Glutamatergic neuron (in vitro differentiated cells): ENCODE results near the gene RPTN. TPM values are rescaled to one million over a fixed set of nuclear protein-coding genes. Genes with fewer than 3 reads are reported as not detected.
"Not testable (repeated sequence)": the region's sequence is repeated elsewhere in the genome, so short reads cannot be mapped to it uniquely, and the experiment has no call there.

ENCODE experiments used
- DNase-seq: peaks from one replicate; pipeline ENCODE4 v3.0.0; 2022
- H3K27ac Mint-ChIP-seq: one replicate; pipeline ENCODE4 v1.8.0; 2020; ENCODE audit warnings: mild to moderate bottlenecking, mixed read lengths, inconsistent platforms; ENCODE audit not compliant: unreplicated experiment
- H3K27me3 Mint-ChIP-seq: one replicate; pipeline ENCODE4 v1.8.0; 2020; ENCODE audit warnings: mild to moderate bottlenecking, moderate library complexity, mixed read lengths, inconsistent platforms; ENCODE audit not compliant: unreplicated experiment
- H3K36me3 Mint-ChIP-seq: one replicate; pipeline ENCODE4 v1.8.0; 2020; ENCODE audit warnings: mild to moderate bottlenecking, mixed read lengths, inconsistent platforms; ENCODE audit not compliant: unreplicated experiment
- H3K4me1 Mint-ChIP-seq: one replicate; pipeline ENCODE4 v1.8.0; 2020; ENCODE audit warnings: mild to moderate bottlenecking, low read depth, mixed read lengths, inconsistent platforms; ENCODE audit not compliant: unreplicated experiment
- H3K4me3 Mint-ChIP-seq: one replicate; pipeline ENCODE4 v1.8.0; 2020; ENCODE audit warnings: mild to moderate bottlenecking, mixed read lengths, inconsistent platforms; ENCODE audit not compliant: unreplicated experiment
- H3K9me3 Mint-ChIP-seq: one replicate; pipeline ENCODE4 v1.8.0; 2020; ENCODE audit warnings: mild to moderate bottlenecking, moderate library complexity, mixed read lengths, inconsistent platforms; ENCODE audit not compliant: unreplicated experiment
- CTCF ChIP-seq: fragments of 200-600 bp; sonication (generic); IDR thresholded peaks from one replicate; pipeline ENCODE4 v1.5.0; 2021; ENCODE audit not compliant: partially characterized antibody, unreplicated experiment
- total RNA-seq: library from RNA; stranded (reverse); fragmentation: NEBNext Ultra II Directional; extraction: Animal tissue kit (Norgen Biotek cat#: 25700); gene quantifications from one replicate; pipeline ENCODE4 v1.2.1, GENCODE V29; 2021; ENCODE audit not compliant: unreplicated experiment

RPTN gene
- total RNA-seq, 1 donor from 2014 or later: not detected

GRCh38 chr1:152153996-152154395, 5.0 kb downstream of the RPTN start:
- Mint-ChIP-seq H3K9me3 (peaks cover 4% of the 10 kb centered on the region), H3K36me3 (no peaks in the 10 kb centered on the region), H3K27me3 (peaks cover 5% of the 10 kb centered on the region), H3K27ac (no peak overlapping the region), H3K4me1 (no peaks in the 10 kb centered on the region), H3K4me3 (no peak overlapping the region)
- no peak for TF ChIP-seq CTCF
- no peak for DNase-seq

- Mint-ChIP-seq H3K36me3 (peaks cover 8% of the 10 kb centered on the region), H3K4me3 (no peak overlapping the region), H3K27ac (no peak overlapping the region), H3K4me1 (no peaks in the 10 kb centered on the region), H3K27me3 (peaks cover 3% of the 10 kb centered on the region), H3K9me3 (peaks cover 5% of the 10 kb centered on the region)
- DNase-seq: no peak
- TF ChIP-seq CTCF: no peak
Observed at GRCh38 chr1:152151646-152152045, 7.4 kb downstream of the RPTN start.

GRCh38 chr1:152148981-152149380, 10.0 kb downstream of the RPTN start:
- Mint-ChIP-seq H3K27ac (no peak overlapping the region), H3K36me3 (peaks cover 19% of the 10 kb centered on the region), H3K9me3 (peaks cover 8% of the 10 kb centered on the region), H3K4me1 (no peaks in the 10 kb centered on the region), H3K4me3 (no peak overlapping the region), H3K27me3 (no peaks in the 10 kb centered on the region)
- no peak for TF ChIP-seq CTCF
- no peak for DNase-seq

GRCh38 chr1:152148051-152148450, 11.0 kb downstream of the RPTN start:
- no peak overlapping the region for H3K27ac Mint-ChIP-seq
- TF ChIP-seq CTCF: no peak
- H3K4me3 Mint-ChIP-seq: no peak overlapping the region
- no peaks in the 10 kb centered on the region for H3K27me3 Mint-ChIP-seq
- no peaks in the 10 kb centered on the region for H3K4me1 Mint-ChIP-seq
- DNase-seq: peak; percentile 20
- peaks cover 8% of the 10 kb centered on the region for H3K9me3 Mint-ChIP-seq
- H3K36me3 Mint-ChIP-seq: peaks cover 19% of the 10 kb centered on the region

GRCh38 chr1:152145769-152146168, 13.3 kb downstream of the RPTN start:
- H3K9me3 Mint-ChIP-seq: peaks cover 8% of the 10 kb centered on the region
- DNase-seq: no peak
- H3K36me3 Mint-ChIP-seq: peaks cover 19% of the 10 kb centered on the region
- H3K27me3 Mint-ChIP-seq: peaks cover 2% of the 10 kb centered on the region
- no peaks in the 10 kb centered on the region for H3K4me1 Mint-ChIP-seq
- TF ChIP-seq CTCF: no peak
- no peak overlapping the region for H3K27ac Mint-ChIP-seq
- no peak overlapping the region for H3K4me3 Mint-ChIP-seq

- not testable (repeated sequence) for H3K4me1 Mint-ChIP-seq, H3K4me3 Mint-ChIP-seq, DNase-seq, H3K27ac Mint-ChIP-seq, H3K9me3 Mint-ChIP-seq, H3K27me3 Mint-ChIP-seq
- peaks cover 19% of the 10 kb centered on the region for H3K36me3 Mint-ChIP-seq
Observed at GRCh38 chr1:152144674-152145183, 14.3 kb downstream of the RPTN start.
